SU-DHL-6 (cell line): ENCODE data around the gene MBNL1.

Experiments
- H2AFZ ChIP-seq: fragments of 200-600 bp; sonication (generic); 2 replicates; pipeline ENCODE4 v1.6.1; 2014; ENCODE audit warnings: low read depth, mild to moderate bottlenecking, moderate library complexity, mixed read lengths, antibody characterized with exemption, low read length; ENCODE audit not compliant: severe bottlenecking
- H3F3A ChIP-seq: fragments of 200-600 bp; shearing (Covaris generic); 2 replicates; pipeline ENCODE4 v1.6.0; 2016; ENCODE audit warnings: antibody characterized with exemption, mild to moderate bottlenecking; ENCODE audit not compliant: insufficient read depth
- H3K27ac ChIP-seq: fragments of 200-600 bp; sonication (generic); 2 replicates; pipeline ENCODE4 v1.5.1; 2016; ENCODE audit warnings: low read depth, mild to moderate bottlenecking, low read length, moderate library complexity, mixed read lengths
- H3K27me3 ChIP-seq: fragments of 200-600 bp; sonication (generic), shearing (Covaris generic); 2 replicates; pipeline ENCODE4 v1.6.0; 2014; ENCODE audit warnings: mild to moderate bottlenecking, low read length
- H3K36me3 ChIP-seq: fragments of 200-600 bp; sonication (generic); 2 replicates; pipeline ENCODE4 v1.6.1; 2014; ENCODE audit warnings: mild to moderate bottlenecking, low read length, mixed read lengths
- H3K4me2 ChIP-seq: fragments of 300-600, 200-600 bp; shearing (Covaris generic), sonication (generic); 2 replicates; pipeline ENCODE4 v1.6.0; 2014; ENCODE audit warnings: low read length, low read depth, mild to moderate bottlenecking; ENCODE audit not compliant: poor library complexity, severe bottlenecking
- H3K4me3 ChIP-seq: fragments of 200-600 bp; sonication (generic); 2 replicates; pipeline ENCODE4 v1.5.1; 2014; ENCODE audit warnings: antibody characterized with exemption, low read length, mild to moderate bottlenecking, mixed read lengths; ENCODE audit not compliant: insufficient read depth, poor library complexity, severe bottlenecking
- H3K79me2 ChIP-seq: fragments of 200-600 bp; sonication (generic); 2 replicates; pipeline ENCODE4 v1.6.1; 2014; ENCODE audit warnings: mild to moderate bottlenecking, low read length, moderate library complexity; ENCODE audit not compliant: insufficient read depth
- H3K9ac ChIP-seq: fragments of 200-600 bp; sonication (generic); 2 replicates; pipeline ENCODE4 v1.7.0; 2014; ENCODE audit warnings: mild to moderate bottlenecking, low read length
- H3K9me2 ChIP-seq: fragments of 200-600 bp; sonication (generic); replicated peaks from 2 replicates; pipeline ENCODE4 v1.6.1; 2014; ENCODE audit warnings: low read length; ENCODE audit not compliant: insufficient read depth
- H3K9me3 ChIP-seq: fragments of 200-600 bp; sonication (generic); 2 replicates; pipeline ENCODE4 v1.6.1; 2014; ENCODE audit warnings: low read length, mixed read lengths; ENCODE audit not compliant: insufficient read depth
- H4K20me1 ChIP-seq: fragments of 200-600 bp; sonication (generic); 2 replicates; pipeline ENCODE4 v1.6.1; 2014; ENCODE audit warnings: low read depth, mild to moderate bottlenecking, antibody characterized with exemption, low read length, moderate library complexity, mixed read lengths
- CTCF ChIP-seq: fragments of 200-600 bp; sonication (generic); IDR thresholded peaks from one replicate; pipeline ENCODE4 v1.5.1; 2017; ENCODE audit warnings: antibody characterized with exemption, mild to moderate bottlenecking, low read length, moderate library complexity; ENCODE audit not compliant: insufficient read depth, poor library complexity, severe bottlenecking
- EZH2phosphoT487 ChIP-seq: fragments of 200-600 bp; sonication (generic), shearing (Covaris generic); conservative IDR thresholded peaks from 2 replicates; pipeline ENCODE4 v1.6.1; 2018; ENCODE audit warnings: mild to moderate bottlenecking, antibody characterized with exemption, low read length, moderate library complexity, mixed read lengths

The MBNL1 gene

GRCh38 chr3:152271501-152272236 lies 2.9 kb downstream of the MBNL1 start:
- H3K9me3 ChIP-seq: no peaks in the 10 kb centered on the region
- H3K36me3 ChIP-seq: peaks cover 8% of the 10 kb centered on the region
- peaks cover 18% of the 10 kb centered on the region for H3F3A ChIP-seq
- peak overlapping the region; percentile 95; the same call in 1 of the 2 replicates for H3K27ac ChIP-seq
- no peaks in the 10 kb centered on the region for H3K27me3 ChIP-seq
- peaks cover 83% of the 10 kb centered on the region for H3K79me2 ChIP-seq
- peaks cover 61% of the 10 kb centered on the region for H4K20me1 ChIP-seq
- H3K9me2 ChIP-seq: no peaks in the 10 kb centered on the region
- peak overlapping the region; percentile 91 for H3K4me2 ChIP-seq
- H3K9ac ChIP-seq: peak overlapping the region; percentile 81
- H2AFZ ChIP-seq: no peak overlapping the region
- no peak for TF ChIP-seq EZH2phosphoT487
- no peak for TF ChIP-seq CTCF
- peak overlapping the region; percentile 68 for H3K4me3 ChIP-seq

- Histone ChIP-seq H4K20me1 (peaks cover 72% of the 10 kb centered on the region), H2AFZ (no peak overlapping the region), H3K9me3 (no peaks in the 10 kb centered on the region), H3K27me3 (no peaks in the 10 kb centered on the region), H3K9me2 (no peaks in the 10 kb centered on the region), H3K9ac (peak overlapping the region; percentile 81), H3K4me2 (peak overlapping the region; percentile 91), H3K4me3 (peak overlapping the region; percentile 68), H3K79me2 (peaks cover 95% of the 10 kb centered on the region), H3F3A (peaks cover 29% of the 10 kb centered on the region), H3K27ac (peak overlapping the region; percentile 35; the same call in 1 of the 2 replicates), H3K36me3 (peaks cover 8% of the 10 kb centered on the region)
- TF ChIP-seq EZH2phosphoT487 (no peak), CTCF (no peak)
Measured at GRCh38 chr3:152272771-152273242, 4.1 kb downstream of the MBNL1 start.

DNA sequence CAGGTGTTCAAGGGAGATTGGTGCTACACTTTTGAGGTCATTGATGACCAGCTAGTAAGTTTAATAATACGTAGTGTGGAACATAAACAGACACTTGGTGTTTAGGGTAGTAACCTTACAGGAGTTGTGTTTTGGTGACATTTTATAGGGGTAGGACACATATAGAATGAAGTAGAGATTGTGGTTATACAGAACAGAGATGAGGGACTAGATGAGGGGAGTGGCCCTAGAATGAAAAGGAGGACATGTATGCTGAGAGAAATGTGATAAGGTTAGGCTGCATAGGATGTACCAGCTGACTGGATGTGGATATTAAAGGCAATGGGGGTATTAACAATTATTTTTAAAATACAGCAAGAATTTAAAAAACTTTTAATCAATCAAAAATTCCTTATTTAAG lies 8.0 kb downstream of the MBNL1 start:
- TF ChIP-seq CTCF (no peak), EZH2phosphoT487 (no peak)
- Histone ChIP-seq H3F3A (peaks cover 61% of the 10 kb centered on the region), H3K4me3 (peak overlapping the region; percentile 8), H3K27me3 (no peaks in the 10 kb centered on the region), H3K79me2 (peaks cover 100% of the 10 kb centered on the region), H3K36me3 (peaks cover 6% of the 10 kb centered on the region; the same call in 1 of the 2 replicates), H3K9ac (peak overlapping the region; percentile 9; the same call in 1 of the 2 replicates), H3K9me2 (no peaks in the 10 kb centered on the region), H3K9me3 (no peaks in the 10 kb centered on the region), H4K20me1 (peaks cover 90% of the 10 kb centered on the region), H3K4me2 (peak overlapping the region; percentile 91), H2AFZ (no peak overlapping the region), H3K27ac (peak overlapping the region; percentile 26; the same call in 1 of the 2 replicates)
